HCT116 (cell line): Measurements from ENCODE around the gene PARVA. TPM values are rescaled to one million over a fixed set of nuclear protein-coding genes. Genes with fewer than 3 reads are reported as not detected.

Source experiments
- ATAC-seq: fragments of 200-7000 bp; cut with Tn5 transposase; 2 replicates; pipeline ENCODE4 v1.9.1; 2020; ENCODE audit warnings: mild to moderate bottlenecking, moderate library complexity
- BruUV-seq: library from RNA; stranded (reverse); fragments of 400-500 nt; replicated peaks from 2 replicates; lab custom pipeline; 2021; lab: Mats Ljungman, UMichigan
- CTCF ChIA-PET: fragments of 300-600 bp; sonication (Branson Sonifier 250); formaldehyde crosslinking; loops from one replicate; lab custom pipeline; 2021; ENCODE audit warnings: antibody characterized with exemption; lab: Charles Lee
- POLR2A ChIA-PET: fragments of 300-600, 350-600 bp; sonication (Branson Sonifier 250); formaldehyde crosslinking; loops from one replicate; lab custom pipeline; 2021; ENCODE audit warnings: antibody characterized with exemption; lab: Charles Lee
- RAD21 ChIA-PET, 2 experiments: fragments of 300-600 bp; sonication (Branson Sonifier 250); formaldehyde crosslinking; loops; one replicate each; lab custom pipeline; 2023; ENCODE audit warnings: low total read pairs in 2 of 2; ENCODE audit not compliant: uncharacterized antibody in 2 of 2, unreplicated experiment in 2 of 2, low non-redundant PET in 1 of 2; lab: Charles Lee
- DNase-seq: peaks from one replicate; pipeline ENCODE4 v3.0.0-alpha.2; 2010; ENCODE audit warnings: low read depth, low spot score
- H2AFZ ChIP-seq: fragments of 200-600 bp; shearing (Covaris generic), sonication (generic); 2 replicates; pipeline ENCODE4 v1.6.1; 2017; ENCODE audit warnings: low read depth, mixed run types, mixed read lengths, antibody characterized with exemption, low read length; ENCODE audit not compliant: poor library complexity, severe bottlenecking
- H3K27ac ChIP-seq: 2 replicates; pipeline ENCODE4 v1.5.1; 2012; ENCODE audit warnings: low read depth, low read length
- H3K27me3 ChIP-seq: fragments of 200-600 bp; sonication (generic); 2 replicates; pipeline ENCODE4 v1.6.1; 2016; ENCODE audit warnings: mixed run types, low read length, mixed read lengths; ENCODE audit not compliant: insufficient read depth
- H3K36me3 ChIP-seq, 2 experiments: fragments of 200-500 bp in 1 of 2; fragments of 200-600 bp in 1 of 2; sonication (Bioruptor generic) in 1 of 2; sonication (generic) in 1 of 2; 2 replicates each; pipeline versions ENCODE4 v1.5.1 to v1.6.1; 2014 to 2016; ENCODE audit warnings: low read length in 2 of 2, inconsistent platforms in 1 of 2, mixed read lengths in 1 of 2, mixed run types in 1 of 2; ENCODE audit not compliant: insufficient read depth in 2 of 2, control insufficient read depth in 1 of 2
- H3K4me1 ChIP-seq, 2 experiments: fragments of 200-600 bp in 1 of 2; sonication (generic) in 1 of 2; 2 replicates each; pipeline versions ENCODE4 v1.5.1 to v1.6.1; 2012 to 2017; ENCODE audit warnings: low read length in 2 of 2, inconsistent platforms in 1 of 2, mild to moderate bottlenecking in 1 of 2, mixed read lengths in 1 of 2, mixed run types in 1 of 2, moderate library complexity in 1 of 2; ENCODE audit not compliant: insufficient read depth in 2 of 2, control insufficient read depth in 1 of 2
- H3K4me2 ChIP-seq: fragments of 200-600 bp; sonication (generic); 2 replicates; pipeline ENCODE4 v1.6.1; 2017; ENCODE audit warnings: mixed run types, low read length, mixed read lengths
- H3K4me3 ChIP-seq, 2 experiments: fragments of 200-600 bp in 1 of 2; sonication (generic) in 1 of 2; replicated peaks in 1 of 2; 2 replicates each; pipeline ENCODE4 v1.5.1; 2011 to 2016; ENCODE audit warnings: low read length in 2 of 2, control low read depth in 1 of 2, low read depth in 1 of 2, mild to moderate bottlenecking in 1 of 2, mixed read lengths in 1 of 2, mixed run types in 1 of 2
- H3K79me2 ChIP-seq: fragments of 200-600 bp; sonication (generic); 2 replicates; pipeline ENCODE4 v1.6.1; 2017; ENCODE audit warnings: mild to moderate bottlenecking, mixed run types, low read length, moderate library complexity, mixed read lengths; ENCODE audit not compliant: insufficient read depth
- H3K9ac ChIP-seq: fragments of 200-600 bp; sonication (generic); 2 replicates; pipeline ENCODE4 v1.6.1; 2016; ENCODE audit warnings: low read length, mixed read lengths
- H3K9me2 ChIP-seq: fragments of 200-600 bp; sonication (generic), shearing (Covaris generic); 2 replicates; pipeline ENCODE4 v1.6.1; 2017; ENCODE audit warnings: mixed run types, mild to moderate bottlenecking, moderate library complexity; ENCODE audit not compliant: insufficient read depth
- H3K9me3 ChIP-seq, 2 experiments: fragments of 200-500 bp in 1 of 2; fragments of 200-600 bp in 1 of 2; sonication (Bioruptor generic) in 1 of 2; sonication (generic) in 1 of 2; 2 replicates each; pipeline ENCODE4 v1.6.1; 2014 to 2017; ENCODE audit warnings: low read length in 2 of 2, mixed read lengths in 2 of 2, inconsistent platforms in 1 of 2, low read depth in 1 of 2, mild to moderate bottlenecking in 1 of 2, mixed run types in 1 of 2, moderate library complexity in 1 of 2; ENCODE audit not compliant: control insufficient read depth in 1 of 2, insufficient read depth in 1 of 2
- H4K20me1 ChIP-seq: fragments of 200-600 bp; sonication (generic), shearing (Covaris generic); 2 replicates; pipeline ENCODE4 v1.6.1; 2017; ENCODE audit warnings: mixed run types, mild to moderate bottlenecking, moderate library complexity; ENCODE audit not compliant: insufficient read depth
- CBX3 ChIP-seq: IDR thresholded peaks from 2 replicates; pipeline ENCODE4 v1.6.1; 2012; ENCODE audit warnings: low read depth
- CEBPB ChIP-seq: IDR thresholded peaks from 2 replicates; pipeline ENCODE4 v1.6.1; 2012; ENCODE audit warnings: low read depth
- EGR1 ChIP-seq: IDR thresholded peaks from 2 replicates; pipeline ENCODE4 v1.6.1; 2012; ENCODE audit warnings: low read depth
- ELF1 ChIP-seq: IDR thresholded peaks from 2 replicates; pipeline ENCODE4 v1.6.1; 2012; ENCODE audit warnings: low read depth, borderline replicate concordance
- EZH2phosphoT487 ChIP-seq: fragments of 200-600 bp; IDR thresholded peaks from 2 replicates; pipeline ENCODE4 v1.6.1; 2018; ENCODE audit warnings: antibody characterized with exemption, borderline replicate concordance
- FOSL1 ChIP-seq: IDR thresholded peaks from 2 replicates; pipeline ENCODE4 v1.6.1; 2012; ENCODE audit warnings: low read depth
- JUND ChIP-seq: IDR thresholded peaks from 2 replicates; pipeline ENCODE4 v1.6.1; 2012
- POLR2A ChIP-seq: IDR thresholded peaks from 2 replicates; pipeline ENCODE4 v1.7.0; 2011; ENCODE audit warnings: borderline replicate concordance; ENCODE audit not compliant: insufficient read depth, insufficient read length; ENCODE audit errors: extremely low read depth
- POLR2AphosphoS5 ChIP-seq: IDR thresholded peaks from 2 replicates; pipeline ENCODE4 v1.6.1; 2011; ENCODE audit warnings: mild to moderate bottlenecking, low read depth, low read length, moderate library complexity
- RAD21 ChIP-seq: IDR thresholded peaks from 2 replicates; pipeline ENCODE4 v1.6.1; 2012; ENCODE audit warnings: low read depth, mild to moderate bottlenecking
- SIN3A ChIP-seq: IDR thresholded peaks from 2 replicates; pipeline ENCODE4 v1.6.1; 2012; ENCODE audit warnings: low read depth
- SP1 ChIP-seq: IDR thresholded peaks from 2 replicates; pipeline ENCODE4 v1.6.1; 2012; ENCODE audit warnings: low read depth
- TCF7L2 ChIP-seq: IDR thresholded peaks from 2 replicates; pipeline ENCODE4 v1.7.0; 2011; ENCODE audit warnings: borderline replicate concordance, inconsistent platforms; ENCODE audit not compliant: insufficient read depth, insufficient read length; ENCODE audit errors: extremely low read depth
- YY1 ChIP-seq: IDR thresholded peaks from 2 replicates; pipeline ENCODE4 v1.6.1; 2011; ENCODE audit warnings: low read length, low read depth, moderate library complexity, mild to moderate bottlenecking; ENCODE audit not compliant: insufficient replicate concordance; ENCODE audit errors: extremely low read depth
- ZNF274 ChIP-seq: fragments of 200-500 bp; sonication (Bioruptor generic); IDR thresholded peaks from 2 replicates; pipeline ENCODE4 v1.6.1; 2014; ENCODE audit warnings: mild to moderate bottlenecking, low read depth, low read length, inconsistent platforms
- intact Hi-C: fragments of 100-400 bp; cut with micrococcal nuclease; formaldehyde crosslinking; loops from 2 replicates; pipeline ENCODE4 v1.10.0; 2022
- total RNA-seq: library from RNA; stranded (reverse); gene quantifications from one replicate; pipeline ENCODE4 v1.2.1, GENCODE V29; 2021; ENCODE audit not compliant: unreplicated experiment
- TF ChIP-seq, protein P1 (sequence below): IDR thresholded peaks from 2 replicates; pipeline ENCODE4 v1.6.1; 2012
- TF ChIP-seq, protein P2 (sequence below), 3 experiments: fragments of 200-600 bp in 1 of 3; sonication (generic) in 1 of 3; IDR thresholded peaks in 2 of 3; conservative IDR thresholded peaks in 1 of 3; 2 replicates each; pipeline ENCODE4 v1.5.1; 2012 to 2017; ENCODE audit warnings: low read depth in 2 of 3, low read length in 2 of 3, antibody characterized with exemption in 1 of 3, borderline replicate concordance in 1 of 3, control low read depth in 1 of 3, mild to moderate bottlenecking in 1 of 3, mixed read lengths in 1 of 3, mixed run types in 1 of 3, moderate library complexity in 1 of 3; ENCODE audit not compliant: insufficient read depth in 1 of 3
- TF ChIP-seq, protein P3 (sequence below): IDR thresholded peaks from 2 replicates; pipeline ENCODE4 v1.6.1; 2011; ENCODE audit warnings: mild to moderate bottlenecking, low read length, moderate library complexity; ENCODE audit not compliant: insufficient replicate concordance; ENCODE audit errors: extremely low read depth

Gene PARVA
- total RNA-seq, 1 experiment from 2014 or later = 18.4 TPM

DNA sequence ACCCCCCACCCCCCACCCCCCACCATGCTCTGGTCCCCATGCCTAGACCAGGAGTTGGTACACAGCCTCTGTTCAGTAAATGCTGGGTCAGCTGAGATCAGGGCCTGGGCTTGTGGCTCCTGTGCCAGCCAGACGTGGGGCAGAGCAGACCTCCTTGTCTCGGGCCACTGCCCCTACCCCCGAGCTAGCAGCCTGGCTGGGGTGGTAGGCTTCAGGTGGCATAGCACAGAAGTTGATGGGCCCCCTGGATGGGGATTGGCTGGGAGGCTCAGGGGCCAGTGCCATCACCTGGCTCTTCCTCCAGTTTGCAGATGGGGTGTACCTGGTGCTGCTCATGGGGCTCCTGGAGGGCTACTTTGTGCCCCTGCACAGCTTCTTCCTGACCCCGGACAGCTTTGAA lies 139.9 kb downstream of the PARVA start:
- TF ChIP-seq, protein P1, sequence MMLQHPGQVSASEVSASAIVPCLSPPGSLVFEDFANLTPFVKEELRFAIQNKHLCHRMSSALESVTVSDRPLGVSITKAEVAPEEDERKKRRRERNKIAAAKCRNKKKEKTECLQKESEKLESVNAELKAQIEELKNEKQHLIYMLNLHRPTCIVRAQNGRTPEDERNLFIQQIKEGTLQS = no peak
- no peak for TF ChIP-seq YY1
- POLR2A ChIA-PET = no interaction called here

DNA sequence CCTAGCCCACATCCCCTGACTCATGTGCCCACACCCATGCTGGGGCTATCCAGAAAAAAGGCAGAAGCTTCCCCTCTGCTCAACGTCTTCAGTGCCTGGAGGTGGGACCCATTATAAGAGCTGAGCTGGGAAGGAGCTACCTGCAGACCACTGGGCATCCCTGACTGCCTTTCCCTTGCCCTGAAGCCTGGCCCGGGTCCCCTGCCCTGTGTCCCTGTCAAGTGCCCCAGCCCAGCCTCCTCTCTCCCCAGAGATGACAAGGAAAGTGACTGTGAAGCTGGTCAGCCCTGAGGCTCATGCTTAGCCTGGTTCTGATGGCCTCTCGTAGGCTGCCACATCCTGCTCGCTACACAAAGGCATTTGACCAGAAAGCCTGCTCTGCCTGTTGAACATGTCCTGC lies 140.4 kb downstream of the PARVA start:
- Histone ChIP-seq H3K9ac (no peak overlapping the region), H3K27ac (no peak overlapping the region), H3K9me2 (no peaks in the 10 kb centered on the region), H3K4me2 (no peak overlapping the region), H3K36me3 (no peaks in the 10 kb centered on the region), H3K4me3 (no peak overlapping the region), H3K4me1 (no peaks in the 10 kb centered on the region), H2AFZ (no peak overlapping the region), H3K79me2 (no peaks in the 10 kb centered on the region), H4K20me1 (no peaks in the 10 kb centered on the region), H3K27me3 (no peaks in the 10 kb centered on the region), H3K9me3 (no peaks in the 10 kb centered on the region)
- intact Hi-C loops = no loop called here
- no peak for ATAC-seq
- no TSS peak for BruUV-seq
- POLR2A ChIA-PET = no interaction called here
- RAD21 ChIA-PET = no interaction called here
- CTCF ChIA-PET = no interaction called here
- no peak for DNase-seq
- TF ChIP-seq JUND = no peak
- TF ChIP-seq, protein P2, sequence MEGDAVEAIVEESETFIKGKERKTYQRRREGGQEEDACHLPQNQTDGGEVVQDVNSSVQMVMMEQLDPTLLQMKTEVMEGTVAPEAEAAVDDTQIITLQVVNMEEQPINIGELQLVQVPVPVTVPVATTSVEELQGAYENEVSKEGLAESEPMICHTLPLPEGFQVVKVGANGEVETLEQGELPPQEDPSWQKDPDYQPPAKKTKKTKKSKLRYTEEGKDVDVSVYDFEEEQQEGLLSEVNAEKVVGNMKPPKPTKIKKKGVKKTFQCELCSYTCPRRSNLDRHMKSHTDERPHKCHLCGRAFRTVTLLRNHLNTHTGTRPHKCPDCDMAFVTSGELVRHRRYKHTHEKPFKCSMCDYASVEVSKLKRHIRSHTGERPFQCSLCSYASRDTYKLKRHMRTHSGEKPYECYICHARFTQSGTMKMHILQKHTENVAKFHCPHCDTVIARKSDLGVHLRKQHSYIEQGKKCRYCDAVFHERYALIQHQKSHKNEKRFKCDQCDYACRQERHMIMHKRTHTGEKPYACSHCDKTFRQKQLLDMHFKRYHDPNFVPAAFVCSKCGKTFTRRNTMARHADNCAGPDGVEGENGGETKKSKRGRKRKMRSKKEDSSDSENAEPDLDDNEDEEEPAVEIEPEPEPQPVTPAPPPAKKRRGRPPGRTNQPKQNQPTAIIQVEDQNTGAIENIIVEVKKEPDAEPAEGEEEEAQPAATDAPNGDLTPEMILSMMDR (IDR thresholded peaks at IDR 0.05 in 2 of 3, conservative IDR thresholded peaks at IDR 0.05 in 1 of 3; ENCODE audit: borderline replicate concordance in 1 of 3, insufficient read depth in 1 of 3, low read depth in 2 of 3, low read length in 2 of 3) = no peak
- no peak for TF ChIP-seq RAD21
- no peak for TF ChIP-seq ELF1
- no peak for TF ChIP-seq SIN3A
- TF ChIP-seq YY1 = no peak
- TF ChIP-seq FOSL1 = no peak
- no peak for TF ChIP-seq EGR1
- TF ChIP-seq, protein P3, sequence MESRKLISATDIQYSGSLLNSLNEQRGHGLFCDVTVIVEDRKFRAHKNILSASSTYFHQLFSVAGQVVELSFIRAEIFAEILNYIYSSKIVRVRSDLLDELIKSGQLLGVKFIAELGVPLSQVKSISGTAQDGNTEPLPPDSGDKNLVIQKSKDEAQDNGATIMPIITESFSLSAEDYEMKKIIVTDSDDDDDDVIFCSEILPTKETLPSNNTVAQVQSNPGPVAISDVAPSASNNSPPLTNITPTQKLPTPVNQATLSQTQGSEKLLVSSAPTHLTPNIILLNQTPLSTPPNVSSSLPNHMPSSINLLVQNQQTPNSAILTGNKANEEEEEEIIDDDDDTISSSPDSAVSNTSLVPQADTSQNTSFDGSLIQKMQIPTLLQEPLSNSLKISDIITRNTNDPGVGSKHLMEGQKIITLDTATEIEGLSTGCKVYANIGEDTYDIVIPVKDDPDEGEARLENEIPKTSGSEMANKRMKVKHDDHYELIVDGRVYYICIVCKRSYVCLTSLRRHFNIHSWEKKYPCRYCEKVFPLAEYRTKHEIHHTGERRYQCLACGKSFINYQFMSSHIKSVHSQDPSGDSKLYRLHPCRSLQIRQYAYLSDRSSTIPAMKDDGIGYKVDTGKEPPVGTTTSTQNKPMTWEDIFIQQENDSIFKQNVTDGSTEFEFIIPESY = no peak
- TF ChIP-seq, protein P1 = no peak
- TF ChIP-seq POLR2A = no peak
- TF ChIP-seq POLR2AphosphoS5 = no peak
- no peak for TF ChIP-seq CBX3
- no peak for TF ChIP-seq SP1
- TF ChIP-seq TCF7L2 = no peak
- no peak for TF ChIP-seq CEBPB
- no peak for TF ChIP-seq ZNF274
- no peak for TF ChIP-seq EZH2phosphoT487
- TF ChIP-seq, all 23 proteins: peak for 0

More for the DNA sequence above, 139.9 kb downstream of the PARVA start:
- no peak overlapping the region for H3K9ac ChIP-seq
- H3K4me1 ChIP-seq = no peaks in the 10 kb centered on the region
- BruUV-seq = no TSS peak
- H3K27ac ChIP-seq = no peak overlapping the region
- no peaks in the 10 kb centered on the region for H3K79me2 ChIP-seq
- H3K36me3 ChIP-seq = no peaks in the 10 kb centered on the region
- H3K9me2 ChIP-seq = no peaks in the 10 kb centered on the region
- H2AFZ ChIP-seq = no peak overlapping the region
- ChIA-PET CTCF (no interaction called here), RAD21 (no interaction called here)
- H3K9me3 ChIP-seq = no peaks in the 10 kb centered on the region
- no peaks in the 10 kb centered on the region for H4K20me1 ChIP-seq
- no peaks in the 10 kb centered on the region for H3K27me3 ChIP-seq
- DNase-seq (no peak), ATAC-seq (no peak)
- no peak overlapping the region for H3K4me2 ChIP-seq
- intact Hi-C loops = no loop called here
- H3K4me3 ChIP-seq = no peak overlapping the region
